H1 (cell line): ENCODE measurements around the gene SLC2A10.

Experiments used
- EP300 ChIP-seq, 2 experiments: IDR thresholded peaks; 1 replicate in 1 of 2; 2 replicates in 1 of 2; pipeline ENCODE4 v1.6.1; 2011 to 2012; ENCODE audit warnings: low read depth in 2 of 2, low read length in 2 of 2, mild to moderate bottlenecking in 2 of 2, borderline replicate concordance in 1 of 2, inconsistent platforms in 1 of 2, moderate library complexity in 1 of 2
- TF ChIP-seq, protein P1 (sequence below), 3 experiments: IDR thresholded peaks; 1 replicate in 2 of 3; 2 replicates in 1 of 3; pipeline versions ENCODE4 v1.5.1 to v1.6.1; 2011; ENCODE audit warnings: low read length in 3 of 3, mild to moderate bottlenecking in 3 of 3, inconsistent platforms in 2 of 3, low read depth in 1 of 3, moderate library complexity in 1 of 3; ENCODE audit not compliant: insufficient read depth in 1 of 3; ENCODE audit errors: control extremely low read depth in 1 of 3

DNA sequence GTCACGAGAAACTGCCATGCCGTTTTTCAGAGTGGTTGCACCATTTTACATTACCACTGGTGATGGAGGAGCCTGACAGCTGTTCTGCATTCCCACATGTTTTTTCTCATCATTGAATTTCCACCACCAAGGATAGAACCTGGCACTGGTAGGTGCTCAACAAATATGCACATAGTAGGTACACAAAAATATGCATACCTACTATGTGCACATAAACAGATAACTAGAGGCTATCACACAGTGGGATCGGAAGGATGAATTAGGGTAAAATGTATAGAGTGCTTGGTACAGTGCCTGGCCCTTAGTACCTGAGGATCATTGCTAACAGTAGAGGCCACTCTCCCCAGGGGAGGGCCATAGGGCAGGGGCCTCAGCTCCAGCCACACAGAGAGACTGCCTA is 47.0 kb downstream of the SLC2A10 start:
- no peak for TF ChIP-seq EP300 (IDR thresholded peaks at IDR 0.05; ENCODE audit: borderline replicate concordance in 1 of 2, low read depth in 2 of 2, low read length in 2 of 2)
- TF ChIP-seq, protein P1, sequence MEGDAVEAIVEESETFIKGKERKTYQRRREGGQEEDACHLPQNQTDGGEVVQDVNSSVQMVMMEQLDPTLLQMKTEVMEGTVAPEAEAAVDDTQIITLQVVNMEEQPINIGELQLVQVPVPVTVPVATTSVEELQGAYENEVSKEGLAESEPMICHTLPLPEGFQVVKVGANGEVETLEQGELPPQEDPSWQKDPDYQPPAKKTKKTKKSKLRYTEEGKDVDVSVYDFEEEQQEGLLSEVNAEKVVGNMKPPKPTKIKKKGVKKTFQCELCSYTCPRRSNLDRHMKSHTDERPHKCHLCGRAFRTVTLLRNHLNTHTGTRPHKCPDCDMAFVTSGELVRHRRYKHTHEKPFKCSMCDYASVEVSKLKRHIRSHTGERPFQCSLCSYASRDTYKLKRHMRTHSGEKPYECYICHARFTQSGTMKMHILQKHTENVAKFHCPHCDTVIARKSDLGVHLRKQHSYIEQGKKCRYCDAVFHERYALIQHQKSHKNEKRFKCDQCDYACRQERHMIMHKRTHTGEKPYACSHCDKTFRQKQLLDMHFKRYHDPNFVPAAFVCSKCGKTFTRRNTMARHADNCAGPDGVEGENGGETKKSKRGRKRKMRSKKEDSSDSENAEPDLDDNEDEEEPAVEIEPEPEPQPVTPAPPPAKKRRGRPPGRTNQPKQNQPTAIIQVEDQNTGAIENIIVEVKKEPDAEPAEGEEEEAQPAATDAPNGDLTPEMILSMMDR (IDR thresholded peaks at IDR 0.05; ENCODE audit: control extremely low read depth in 1 of 3, insufficient read depth in 1 of 3, low read depth in 1 of 3, low read length in 3 of 3): no peak
